ENCODE results near the gene MLNR. TPM values are rescaled to one million over a fixed set of nuclear protein-coding genes. Genes with fewer than 3 reads are reported as not detected.

The MLNR gene
- polyA plus RNA-seq, 1 of the 3 experiments (the other 2 are of a cell fraction), result not detected

- Histone ChIP-seq H3F3A (replicated peaks; ENCODE audit: insufficient read depth) (peaks cover 11% of the 10 kb centered on the region), H3K4me1 (ENCODE audit: control insufficient read depth in 1 of 2, insufficient read depth in 2 of 2, low read depth in 1 of 2, low read length in 1 of 2) (no peaks in the 10 kb centered on the region), H3K79me2 (ENCODE audit: insufficient read depth) (no peaks in the 10 kb centered on the region), H3K4me3 (ENCODE audit: low read depth in 2 of 2, low read length in 1 of 2) (no peak overlapping the region), H2AFZ (ENCODE audit: low read depth) (no peak overlapping the region), H3K9me2 (no peaks in the 10 kb centered on the region), H3K27me3 (ENCODE audit: insufficient read depth) (0 out of 2 replicates have a peak, but pooled peaks cover under 1% of the 10 kb centered on the region), H3K9me3 (no peaks in the 10 kb centered on the region), H4K20me1 (ENCODE audit: insufficient read depth) (no peaks in the 10 kb centered on the region), H3K4me2 (no peak overlapping the region), H3K36me3 (replicated peaks in 1 of 2; ENCODE audit: control insufficient read depth in 1 of 2, insufficient read depth in 2 of 2, low read length in 1 of 2) (peaks cover 23 to 28% of the 10 kb centered on the region in 2 experiments), H3K9ac (no peak overlapping the region), H3K27ac (ENCODE audit: low read depth in 2 of 2, low read length in 1 of 2) (no peak overlapping the region)
- POLR2A ChIA-PET, result no interaction called here
- CTCF ChIA-PET, result no interaction called here
- DNase-seq, result no peak
- TF ChIP-seq MEF2A (IDR thresholded peaks at IDR 0.05; ENCODE audit: borderline replicate concordance, low read depth) (no peak), USF2 (IDR thresholded peaks at IDR 0.05; ENCODE audit: borderline replicate concordance, low read depth, low read length) (no peak), RXRA (IDR thresholded peaks at IDR 0.05; ENCODE audit: borderline replicate concordance, low read depth) (no peak), FOXM1 (IDR thresholded peaks at IDR 0.05; ENCODE audit: low read depth) (no peak), RFX5 (IDR thresholded peaks at IDR 0.05; ENCODE audit: low read length) (no peak), NFIC (IDR thresholded peaks at IDR 0.05; ENCODE audit: borderline replicate concordance) (no peak), TAF1 (IDR thresholded peaks at IDR 0.05; ENCODE audit: borderline replicate concordance, low read depth, low read length) (no peak), SMC3 (IDR thresholded peaks at IDR 0.05; ENCODE audit: low read depth, low read length) (no peak), JUND (IDR thresholded peaks at IDR 0.05) (no peak), MXI1 (IDR thresholded peaks at IDR 0.05; ENCODE audit: low read depth, low read length) (no peak), RAD21 (IDR thresholded peaks at IDR 0.05; ENCODE audit: low read length) (no peak), ZBTB33 (IDR thresholded peaks at IDR 0.05; ENCODE audit: borderline replicate concordance, low read depth) (no peak), SIN3A (IDR thresholded peaks at IDR 0.05; ENCODE audit: borderline replicate concordance, low read depth, low read length) (no peak), ELF1 (IDR thresholded peaks at IDR 0.05) (no peak), NRF1 (IDR thresholded peaks at IDR 0.05; ENCODE audit: low read depth, low read length) (no peak), TCF12 (IDR thresholded peaks at IDR 0.05) (no peak), YY1 (IDR thresholded peaks at IDR 0.05; ENCODE audit: low read depth) (no peak)
- TF ChIP-seq, protein P1, sequence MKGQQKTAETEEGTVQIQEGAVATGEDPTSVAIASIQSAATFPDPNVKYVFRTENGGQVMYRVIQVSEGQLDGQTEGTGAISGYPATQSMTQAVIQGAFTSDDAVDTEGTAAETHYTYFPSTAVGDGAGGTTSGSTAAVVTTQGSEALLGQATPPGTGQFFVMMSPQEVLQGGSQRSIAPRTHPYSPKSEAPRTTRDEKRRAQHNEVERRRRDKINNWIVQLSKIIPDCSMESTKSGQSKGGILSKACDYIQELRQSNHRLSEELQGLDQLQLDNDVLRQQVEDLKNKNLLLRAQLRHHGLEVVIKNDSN (IDR thresholded peaks at IDR 0.05; ENCODE audit: borderline replicate concordance, low read depth), result no peak
- TF ChIP-seq, protein P2, sequence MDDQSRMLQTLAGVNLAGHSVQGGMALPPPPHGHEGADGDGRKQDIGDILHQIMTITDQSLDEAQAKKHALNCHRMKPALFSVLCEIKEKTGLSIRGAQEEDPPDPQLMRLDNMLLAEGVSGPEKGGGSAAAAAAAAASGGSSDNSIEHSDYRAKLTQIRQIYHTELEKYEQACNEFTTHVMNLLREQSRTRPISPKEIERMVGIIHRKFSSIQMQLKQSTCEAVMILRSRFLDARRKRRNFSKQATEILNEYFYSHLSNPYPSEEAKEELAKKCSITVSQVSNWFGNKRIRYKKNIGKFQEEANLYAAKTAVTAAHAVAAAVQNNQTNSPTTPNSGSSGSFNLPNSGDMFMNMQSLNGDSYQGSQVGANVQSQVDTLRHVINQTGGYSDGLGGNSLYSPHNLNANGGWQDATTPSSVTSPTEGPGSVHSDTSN (IDR thresholded peaks at IDR 0.05), result no peak
- TF ChIP-seq, protein P3, sequence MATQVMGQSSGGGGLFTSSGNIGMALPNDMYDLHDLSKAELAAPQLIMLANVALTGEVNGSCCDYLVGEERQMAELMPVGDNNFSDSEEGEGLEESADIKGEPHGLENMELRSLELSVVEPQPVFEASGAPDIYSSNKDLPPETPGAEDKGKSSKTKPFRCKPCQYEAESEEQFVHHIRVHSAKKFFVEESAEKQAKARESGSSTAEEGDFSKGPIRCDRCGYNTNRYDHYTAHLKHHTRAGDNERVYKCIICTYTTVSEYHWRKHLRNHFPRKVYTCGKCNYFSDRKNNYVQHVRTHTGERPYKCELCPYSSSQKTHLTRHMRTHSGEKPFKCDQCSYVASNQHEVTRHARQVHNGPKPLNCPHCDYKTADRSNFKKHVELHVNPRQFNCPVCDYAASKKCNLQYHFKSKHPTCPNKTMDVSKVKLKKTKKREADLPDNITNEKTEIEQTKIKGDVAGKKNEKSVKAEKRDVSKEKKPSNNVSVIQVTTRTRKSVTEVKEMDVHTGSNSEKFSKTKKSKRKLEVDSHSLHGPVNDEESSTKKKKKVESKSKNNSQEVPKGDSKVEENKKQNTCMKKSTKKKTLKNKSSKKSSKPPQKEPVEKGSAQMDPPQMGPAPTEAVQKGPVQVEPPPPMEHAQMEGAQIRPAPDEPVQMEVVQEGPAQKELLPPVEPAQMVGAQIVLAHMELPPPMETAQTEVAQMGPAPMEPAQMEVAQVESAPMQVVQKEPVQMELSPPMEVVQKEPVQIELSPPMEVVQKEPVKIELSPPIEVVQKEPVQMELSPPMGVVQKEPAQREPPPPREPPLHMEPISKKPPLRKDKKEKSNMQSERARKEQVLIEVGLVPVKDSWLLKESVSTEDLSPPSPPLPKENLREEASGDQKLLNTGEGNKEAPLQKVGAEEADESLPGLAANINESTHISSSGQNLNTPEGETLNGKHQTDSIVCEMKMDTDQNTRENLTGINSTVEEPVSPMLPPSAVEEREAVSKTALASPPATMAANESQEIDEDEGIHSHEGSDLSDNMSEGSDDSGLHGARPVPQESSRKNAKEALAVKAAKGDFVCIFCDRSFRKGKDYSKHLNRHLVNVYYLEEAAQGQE (IDR thresholded peaks at IDR 0.05; ENCODE audit: low read depth, low read length), result no peak
- WGBS (ENCODE audit: low lambda C conversion rate), result 94% methylated on average over 1 of the region's 1 CpG
Observed at GRCh38 chr13:49213539-49213938, 6.6 kb upstream of the MLNR start.
